ENCODE results near the gene THAP10.

GRCh38 chr15:70833422-70833821 lies 58.8 kb downstream of the THAP10 start:
- TF ChIP-seq CTCF (IDR thresholded peaks at IDR 0.05; ENCODE audit: low read length) (no peak), EZH2 (IDR thresholded peaks at IDR 0.05; ENCODE audit: borderline replicate concordance, low read length) (no peak)
